ENCODE data around the gene PPFIA2. TPM values are rescaled to one million over a fixed set of nuclear protein-coding genes. Genes with fewer than 3 reads are reported as not detected.

Gene PPFIA2
- total RNA-seq, 1 donor from 2014 or later = 1.0 TPM

GRCh38 chr12:81209012-81209411 is 550.1 kb downstream of the PPFIA2 start:
- no peak overlapping the region for H3K27ac ChIP-seq (ENCODE audit: low read depth, low read length)
- H3K4me1 ChIP-seq (ENCODE audit: control insufficient read depth in 3 of 3, insufficient read depth in 3 of 3, low read length in 3 of 3) = no peaks in the 10 kb centered on the region
- no peaks in the 10 kb centered on the region for H3K9me3 ChIP-seq (ENCODE audit: control insufficient read depth in 3 of 3, low read length in 3 of 3)
- no peak overlapping the region for H3K4me3 ChIP-seq (ENCODE audit: low read length in 3 of 3)
- H3K27me3 ChIP-seq (ENCODE audit: control insufficient read depth in 3 of 3, insufficient read depth in 3 of 3, low read length in 3 of 3) = no peaks in the 10 kb centered on the region
- H3K36me3 ChIP-seq (ENCODE audit: control insufficient read depth in 3 of 3, insufficient read depth in 3 of 3, low read length in 3 of 3) = no peaks in the 10 kb centered on the region
- no peak overlapping the region for H3K9ac ChIP-seq (ENCODE audit: low read depth in 1 of 3, low read length in 3 of 3)

- Histone ChIP-seq H3K9me3 (ENCODE audit: control insufficient read depth in 3 of 3, low read length in 3 of 3) (no peaks in the 10 kb centered on the region), H3K27me3 (ENCODE audit: control insufficient read depth in 3 of 3, insufficient read depth in 3 of 3, low read length in 3 of 3) (no peaks in the 10 kb centered on the region), H3K27ac (ENCODE audit: low read depth, low read length) (no peak overlapping the region), H3K9ac (ENCODE audit: low read depth in 1 of 3, low read length in 3 of 3) (no peak overlapping the region), H3K4me1 (ENCODE audit: control insufficient read depth in 3 of 3, insufficient read depth in 3 of 3, low read length in 3 of 3) (no peaks in the 10 kb centered on the region), H3K4me3 (ENCODE audit: low read length in 3 of 3) (no peak overlapping the region), H3K36me3 (ENCODE audit: control insufficient read depth in 3 of 3, insufficient read depth in 3 of 3, low read length in 3 of 3) (no peaks in the 10 kb centered on the region)
These were observed 550.8 kb downstream of the PPFIA2 start for GRCh38 chr12:81208187-81208911.
